Suprapubic skin (tissue), 3 donors: ENCODE measurements around the gene ALDH3B1.

ENCODE experiments used
- POLR2A ChIP-seq, 2 donors: fragments of 450-650 bp; IDR thresholded peaks; one replicate each; pipeline ENCODE4 v1.6.1; 2017; ENCODE audit warnings: antibody characterized with exemption in 2 of 2, mild to moderate bottlenecking in 2 of 2, moderate library complexity in 2 of 2
- TF ChIP-seq, protein P1 (sequence below), 2 donors: fragments of 200-600 bp in 1 of 2; fragments of 450-650 bp in 1 of 2; sonication (generic) in 1 of 2; IDR thresholded peaks; one replicate each; pipeline ENCODE4 v1.5.1; 2016 to 2019; ENCODE audit warnings: antibody characterized with exemption in 2 of 2, mild to moderate bottlenecking in 1 of 2, moderate library complexity in 1 of 2

DNA sequence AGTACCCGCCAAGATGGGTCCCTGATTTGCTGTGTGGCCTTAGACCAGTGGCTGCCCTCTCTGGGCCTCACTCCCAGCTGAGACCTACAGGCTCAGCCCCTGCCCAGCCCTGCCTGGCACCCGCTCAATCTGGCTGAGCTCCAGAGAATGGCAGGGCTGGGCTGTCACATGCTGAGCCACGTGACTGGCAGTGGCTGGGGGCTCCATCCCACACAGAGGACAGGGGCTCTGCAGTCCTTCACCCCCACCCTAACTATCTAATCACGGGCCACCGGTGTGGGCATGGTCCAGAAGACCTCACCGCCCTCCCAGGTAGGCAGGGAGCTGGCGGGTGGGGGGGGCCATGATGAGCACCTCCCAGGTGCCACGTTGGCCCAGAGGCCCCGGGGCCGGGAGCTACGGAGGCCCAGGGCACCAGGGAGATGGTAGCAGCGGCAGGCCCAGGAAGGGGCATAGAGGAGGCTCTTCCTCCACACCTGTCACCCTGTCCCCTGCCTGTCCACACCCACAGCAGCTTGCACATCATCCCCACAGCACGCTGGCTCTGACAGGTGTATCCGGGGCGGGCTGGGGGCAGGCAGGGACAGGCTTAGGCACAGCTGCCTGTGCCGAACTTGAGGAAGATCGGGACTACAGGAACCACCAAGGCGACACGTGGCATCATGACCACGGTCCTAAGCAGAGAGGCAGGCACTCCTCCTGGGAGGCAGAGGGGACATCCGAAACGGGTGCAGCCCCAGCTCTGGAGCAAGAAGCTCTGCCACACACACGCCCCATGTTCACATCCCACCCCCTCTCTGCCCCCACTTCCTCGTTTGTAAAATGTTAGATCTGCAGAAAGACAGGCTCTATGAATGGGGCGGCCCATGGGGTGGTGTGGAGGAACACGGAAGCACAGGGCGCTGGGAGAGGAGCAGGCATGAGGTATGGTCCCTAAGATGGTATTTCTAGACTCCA lies 1.5 kb upstream of the ALDH3B1 start:
- TF ChIP-seq POLR2A (IDR thresholded peaks at IDR 0.05), result no peak
- TF ChIP-seq, protein P1, sequence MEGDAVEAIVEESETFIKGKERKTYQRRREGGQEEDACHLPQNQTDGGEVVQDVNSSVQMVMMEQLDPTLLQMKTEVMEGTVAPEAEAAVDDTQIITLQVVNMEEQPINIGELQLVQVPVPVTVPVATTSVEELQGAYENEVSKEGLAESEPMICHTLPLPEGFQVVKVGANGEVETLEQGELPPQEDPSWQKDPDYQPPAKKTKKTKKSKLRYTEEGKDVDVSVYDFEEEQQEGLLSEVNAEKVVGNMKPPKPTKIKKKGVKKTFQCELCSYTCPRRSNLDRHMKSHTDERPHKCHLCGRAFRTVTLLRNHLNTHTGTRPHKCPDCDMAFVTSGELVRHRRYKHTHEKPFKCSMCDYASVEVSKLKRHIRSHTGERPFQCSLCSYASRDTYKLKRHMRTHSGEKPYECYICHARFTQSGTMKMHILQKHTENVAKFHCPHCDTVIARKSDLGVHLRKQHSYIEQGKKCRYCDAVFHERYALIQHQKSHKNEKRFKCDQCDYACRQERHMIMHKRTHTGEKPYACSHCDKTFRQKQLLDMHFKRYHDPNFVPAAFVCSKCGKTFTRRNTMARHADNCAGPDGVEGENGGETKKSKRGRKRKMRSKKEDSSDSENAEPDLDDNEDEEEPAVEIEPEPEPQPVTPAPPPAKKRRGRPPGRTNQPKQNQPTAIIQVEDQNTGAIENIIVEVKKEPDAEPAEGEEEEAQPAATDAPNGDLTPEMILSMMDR (IDR thresholded peaks at IDR 0.05), result no peak
